OCI-LY1 (cell line): ENCODE results near the gene SHISA4.

Source experiments
- H2AFZ ChIP-seq: fragments of 200-600 bp; sonication (generic), shearing (Covaris generic); 2 replicates; pipeline ENCODE4 v1.6.0; 2014; ENCODE audit warnings: antibody characterized with exemption, mild to moderate bottlenecking, low read length
- H3F3A ChIP-seq: fragments of 200-600 bp; sonication (generic), shearing (Covaris generic); 2 replicates; pipeline ENCODE4 v1.6.0; 2014; ENCODE audit warnings: mild to moderate bottlenecking, antibody characterized with exemption, low read length, moderate library complexity; ENCODE audit not compliant: insufficient read depth
- H3K27ac ChIP-seq: fragments of 200-600 bp; sonication (generic); 2 replicates; pipeline ENCODE4 v1.5.1; 2014; ENCODE audit warnings: low read length, mixed run types, mild to moderate bottlenecking, low read depth; ENCODE audit not compliant: poor library complexity, severe bottlenecking
- H3K27me3 ChIP-seq: fragments of 200-600 bp; sonication (generic); 2 replicates; pipeline ENCODE4 v1.6.0; 2014; ENCODE audit warnings: antibody characterized with exemption, mild to moderate bottlenecking, low read length, moderate library complexity; ENCODE audit not compliant: insufficient read depth
- H3K36me3 ChIP-seq: fragments of 200-600 bp; sonication (generic); 2 replicates; pipeline ENCODE4 v1.6.1; 2014; ENCODE audit warnings: mild to moderate bottlenecking, antibody characterized with exemption, low read length, moderate library complexity, mixed read lengths; ENCODE audit not compliant: insufficient read depth
- H3K4me1 ChIP-seq: fragments of 200-600 bp; sonication (generic); 2 replicates; pipeline ENCODE4 v1.5.1; 2014; ENCODE audit warnings: mild to moderate bottlenecking, low read length, moderate library complexity; ENCODE audit not compliant: insufficient read depth, severe bottlenecking
- H3K4me2 ChIP-seq: fragments of 200-600 bp; sonication (generic), shearing (Covaris generic); 2 replicates; pipeline ENCODE4 v1.6.1; 2014; ENCODE audit warnings: low read length
- H3K4me3 ChIP-seq: fragments of 200-600 bp; sonication (generic); 2 replicates; pipeline ENCODE4 v1.5.1; 2014; ENCODE audit warnings: low read length, low read depth, mild to moderate bottlenecking, mixed read lengths; ENCODE audit not compliant: poor library complexity, severe bottlenecking
- H3K79me2 ChIP-seq: fragments of 200-600 bp; shearing (Covaris generic); 2 replicates; pipeline ENCODE4 v1.6.1; 2016; ENCODE audit warnings: mixed run types, low read length, mixed read lengths; ENCODE audit not compliant: insufficient read depth
- H3K9ac ChIP-seq: fragments of 200-600 bp; sonication (generic), shearing (Covaris generic); 2 replicates; pipeline ENCODE4 v1.6.1; 2014; ENCODE audit warnings: mild to moderate bottlenecking, low read length, mixed read lengths
- H3K9me2 ChIP-seq: fragments of 200-600 bp; sonication (generic), shearing (Covaris generic); 2 replicates; pipeline ENCODE4 v1.6.1; 2014; ENCODE audit warnings: low read depth, mild to moderate bottlenecking, low read length, mixed read lengths
- H3K9me3 ChIP-seq: fragments of 200-600 bp; shearing (Covaris generic); 2 replicates; pipeline ENCODE4 v1.6.1; 2014; ENCODE audit warnings: low read length, mixed read lengths
- H4K20me1 ChIP-seq: fragments of 200-600 bp; sonication (generic), shearing (Covaris generic); 2 replicates; pipeline ENCODE4 v1.6.0; 2016; ENCODE audit warnings: mild to moderate bottlenecking, low read length; ENCODE audit not compliant: insufficient read depth
- CTCF ChIP-seq: fragments of 200-600 bp; sonication (generic), shearing (Covaris generic); IDR thresholded peaks from 2 replicates; pipeline ENCODE4 v1.5.1; 2017; ENCODE audit warnings: mild to moderate bottlenecking, antibody characterized with exemption, low read length, moderate library complexity, mixed read lengths
- EZH2 ChIP-seq: fragments of 200-600 bp; sonication (generic), shearing (Covaris generic); IDR thresholded peaks from 2 replicates; pipeline ENCODE4 v1.8.0; 2017; ENCODE audit warnings: borderline replicate concordance, mixed run types, mild to moderate bottlenecking, antibody characterized with exemption, low read length, moderate library complexity, mixed read lengths

The SHISA4 gene

GRCh38 chr1:201904579-201904978 is 15.9 kb downstream of the SHISA4 start:
- TF ChIP-seq EZH2, result no peak
- TF ChIP-seq CTCF, result no peak
- no peaks in the 10 kb centered on the region for H3K36me3 ChIP-seq
- no peaks in the 10 kb centered on the region for H3K9me3 ChIP-seq
- H3F3A ChIP-seq, result no peaks in the 10 kb centered on the region
- no peaks in the 10 kb centered on the region for H3K9me2 ChIP-seq
- H3K79me2 ChIP-seq, result no peaks in the 10 kb centered on the region
- H3K4me1 ChIP-seq, result no peaks in the 10 kb centered on the region
- no peak overlapping the region for H3K4me3 ChIP-seq
- H3K27ac ChIP-seq, result no peak overlapping the region
- H3K27me3 ChIP-seq, result 0 out of 2 replicates have a peak, but pooled peaks cover 8% of the 10 kb centered on the region
- H3K9ac ChIP-seq, result no peak overlapping the region
- H2AFZ ChIP-seq, result no peak overlapping the region
- no peak overlapping the region for H3K4me2 ChIP-seq
- H4K20me1 ChIP-seq, result no peaks in the 10 kb centered on the region

GRCh38 chr1:201905234-201905890 is 16.7 kb downstream of the SHISA4 start:
- H2AFZ ChIP-seq, result no peak overlapping the region
- H3K4me1 ChIP-seq, result no peaks in the 10 kb centered on the region
- H3K27ac ChIP-seq, result no peak overlapping the region
- H4K20me1 ChIP-seq, result no peaks in the 10 kb centered on the region
- no peaks in the 10 kb centered on the region for H3F3A ChIP-seq
- H3K4me3 ChIP-seq, result no peak overlapping the region
- no peaks in the 10 kb centered on the region for H3K9me2 ChIP-seq
- no peak overlapping the region for H3K4me2 ChIP-seq
- H3K27me3 ChIP-seq, result 0 out of 2 replicates have a peak, but pooled peaks cover 8% of the 10 kb centered on the region
- TF ChIP-seq CTCF (no peak), EZH2 (no peak)
- H3K36me3 ChIP-seq, result no peaks in the 10 kb centered on the region
- no peaks in the 10 kb centered on the region for H3K9me3 ChIP-seq
- H3K79me2 ChIP-seq, result no peaks in the 10 kb centered on the region
- no peak overlapping the region for H3K9ac ChIP-seq

GRCh38 chr1:201906336-201906735 is 17.6 kb downstream of the SHISA4 start:
- Histone ChIP-seq H3K9me3 (no peaks in the 10 kb centered on the region), H3K4me3 (no peak overlapping the region), H3K9me2 (no peaks in the 10 kb centered on the region), H2AFZ (no peak overlapping the region), H3K4me2 (no peak overlapping the region), H3K79me2 (no peaks in the 10 kb centered on the region), H3K27ac (no peak overlapping the region), H3K4me1 (no peaks in the 10 kb centered on the region), H4K20me1 (no peaks in the 10 kb centered on the region), H3K36me3 (no peaks in the 10 kb centered on the region), H3K27me3 (0 out of 2 replicates have a peak, but pooled peaks cover 8% of the 10 kb centered on the region), H3F3A (no peaks in the 10 kb centered on the region), H3K9ac (no peak overlapping the region)
- TF ChIP-seq CTCF (no peak), EZH2 (no peak)
